Urinary bladder (tissue), 4 donors: Measurements from ENCODE around the gene SPATS2L. TPM values are rescaled to one million over a fixed set of nuclear protein-coding genes. Genes with fewer than 3 reads are reported as not detected.

Experiments used
- DNase-seq: peaks from one replicate; pipeline ENCODE4 v3.0.0-alpha.2; 2015; ENCODE audit errors: extremely low spot score
- H3K27ac ChIP-seq: one replicate; pipeline ENCODE4 v1.5.1; 2013; ENCODE audit warnings: low read depth, mild to moderate bottlenecking, moderate library complexity
- H3K36me3 ChIP-seq: one replicate; pipeline ENCODE4 v1.6.1; 2013; ENCODE audit warnings: mild to moderate bottlenecking, moderate library complexity; ENCODE audit not compliant: insufficient read depth
- H3K4me1 ChIP-seq: one replicate; pipeline ENCODE4 v1.6.1; 2013; ENCODE audit warnings: mild to moderate bottlenecking, moderate library complexity; ENCODE audit not compliant: insufficient read depth
- H3K4me3 ChIP-seq: one replicate; pipeline ENCODE4 v1.5.1; 2013; ENCODE audit warnings: low read depth, low read length
- WGBS: extraction: QIAGEN DNeasy Blood & Tissue Kit; methylation state at CpG from one replicate; pipeline ENCODE4 v1.1.7; 2013; 5-methylcytosine and 5-hydroxymethylcytosine counted together
- polyA plus RNA-seq: library from polyadenylated mRNA; stranded (reverse); fragments of 200-250 nt; gene quantifications from one replicate; pipeline ENCODE4 v1.2.3, GENCODE V29; 2013
- total RNA-seq: library from RNA; depleted of rRNA; stranded (reverse); fragments of >200 nt; gene quantifications from one replicate; pipeline ENCODE4 v1.2.3, GENCODE V29; 2014
- donor health status: healthy with polysubstance abuse.
- donor health status: healthy.

The SPATS2L gene, protein sequence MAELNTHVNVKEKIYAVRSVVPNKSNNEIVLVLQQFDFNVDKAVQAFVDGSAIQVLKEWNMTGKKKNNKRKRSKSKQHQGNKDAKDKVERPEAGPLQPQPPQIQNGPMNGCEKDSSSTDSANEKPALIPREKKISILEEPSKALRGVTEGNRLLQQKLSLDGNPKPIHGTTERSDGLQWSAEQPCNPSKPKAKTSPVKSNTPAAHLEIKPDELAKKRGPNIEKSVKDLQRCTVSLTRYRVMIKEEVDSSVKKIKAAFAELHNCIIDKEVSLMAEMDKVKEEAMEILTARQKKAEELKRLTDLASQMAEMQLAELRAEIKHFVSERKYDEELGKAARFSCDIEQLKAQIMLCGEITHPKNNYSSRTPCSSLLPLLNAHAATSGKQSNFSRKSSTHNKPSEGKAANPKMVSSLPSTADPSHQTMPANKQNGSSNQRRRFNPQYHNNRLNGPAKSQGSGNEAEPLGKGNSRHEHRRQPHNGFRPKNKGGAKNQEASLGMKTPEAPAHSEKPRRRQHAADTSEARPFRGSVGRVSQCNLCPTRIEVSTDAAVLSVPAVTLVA
- total RNA-seq (128 TPM), polyA plus RNA-seq (57.7 TPM)

DNA sequence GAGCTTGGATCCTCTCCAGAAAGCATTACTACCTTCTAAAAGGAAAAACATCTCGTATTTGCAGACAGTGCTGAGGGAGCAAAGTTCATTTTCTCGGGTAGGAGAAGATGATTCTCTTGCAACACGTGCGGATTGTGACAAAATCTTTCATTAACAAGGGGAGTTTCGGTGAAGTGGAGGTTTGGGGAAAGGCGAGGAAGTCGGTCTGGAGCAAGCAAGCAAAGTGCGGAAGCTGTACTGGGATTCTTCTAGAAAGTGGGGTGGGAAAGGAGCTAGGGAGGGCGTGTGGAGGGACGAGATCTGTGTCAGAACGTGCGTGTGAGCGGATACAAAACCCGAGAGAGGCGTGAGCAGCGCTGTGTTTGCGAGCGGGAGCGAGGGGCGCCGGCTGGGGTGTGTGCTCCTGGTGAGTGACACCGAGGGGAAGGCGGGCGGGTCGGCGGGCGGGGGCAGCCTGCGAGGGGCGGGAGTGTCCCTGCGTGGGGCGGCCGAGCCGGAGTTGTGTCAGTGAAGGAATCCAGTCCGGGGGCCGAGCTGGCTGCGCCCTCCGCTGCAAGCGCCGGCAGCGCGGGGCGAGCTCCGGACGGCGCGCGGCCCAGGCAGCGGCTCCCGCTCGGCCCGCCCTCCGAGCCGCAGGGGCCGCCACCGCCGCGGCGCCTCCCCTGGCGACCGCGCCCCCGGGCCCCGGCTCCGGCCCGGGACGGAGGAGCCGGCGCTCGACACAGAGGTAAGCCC, at the start of gene SPATS2L:
Gene SPATS2L, plus strand, starts transcription at position 498 of the 735 bp plus-strand sequence. CDS start 82,552 bp downstream, outside the sequence.
- H3K36me3 ChIP-seq, result no peaks in the 10 kb centered on the region
- peak; percentile 73 for DNase-seq
- peak within 1 kb of the TSS; percentile 99 for H3K4me3 ChIP-seq
- WGBS, result under 1% methylated on average over 69 of the region's 69 CpGs
- no peaks in the 10 kb centered on the region for H3K4me1 ChIP-seq
- peak within 1 kb of the TSS; percentile 99 for H3K27ac ChIP-seq

DNA sequence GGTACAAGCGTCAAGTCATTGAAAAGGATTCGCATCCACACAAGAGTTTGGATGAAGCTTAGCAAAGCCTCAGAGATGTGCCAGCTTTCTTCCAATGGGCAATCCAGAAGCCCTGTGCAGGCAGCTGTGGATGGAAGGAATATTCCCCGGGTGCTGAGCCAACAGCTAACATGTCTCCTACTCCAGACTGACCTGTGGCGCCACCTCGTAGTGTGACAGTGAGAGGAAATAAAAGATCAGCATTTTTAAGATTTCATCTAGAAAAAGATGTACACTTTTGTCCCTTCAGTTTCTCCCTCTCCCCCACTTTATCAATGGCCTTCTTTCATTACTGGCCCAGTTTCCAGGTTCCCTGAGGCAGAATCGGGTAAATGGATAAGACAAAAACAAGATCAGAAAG, 48.9 kb upstream of the SPATS2L start:
- no peak overlapping the region for H3K27ac ChIP-seq
- H3K4me3 ChIP-seq, result no peak overlapping the region
- H3K36me3 ChIP-seq, result no peaks in the 10 kb centered on the region
- no peaks in the 10 kb centered on the region for H3K4me1 ChIP-seq
- DNase-seq, result no peak
- WGBS, result 90% methylated on average over 6 of the region's 6 CpGs

DNA sequence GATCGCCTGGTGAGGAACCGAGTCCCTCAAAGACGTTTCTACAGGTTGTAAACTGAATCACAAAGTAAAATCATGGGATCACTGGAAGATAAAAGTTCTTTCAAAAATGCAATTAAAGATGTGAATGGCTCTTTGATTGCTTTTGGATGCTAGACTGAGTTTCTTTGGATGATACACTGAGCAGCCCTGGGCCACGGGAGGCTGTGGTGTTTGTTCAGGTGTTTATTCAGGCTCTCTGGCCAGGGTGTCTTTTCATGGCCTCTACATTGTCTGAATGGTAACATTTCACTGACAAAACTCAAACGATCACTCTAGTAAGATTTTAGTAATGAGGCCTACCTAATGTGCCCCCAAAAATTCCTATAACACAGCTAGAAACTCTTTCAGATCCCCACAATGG, 48.4 kb upstream of the SPATS2L start:
- 88% methylated on average over 5 of the region's 5 CpGs for WGBS
- Histone ChIP-seq H3K36me3 (no peaks in the 10 kb centered on the region), H3K4me1 (no peaks in the 10 kb centered on the region), H3K27ac (no peak overlapping the region), H3K4me3 (no peak overlapping the region)
- no peak for DNase-seq

DNA sequence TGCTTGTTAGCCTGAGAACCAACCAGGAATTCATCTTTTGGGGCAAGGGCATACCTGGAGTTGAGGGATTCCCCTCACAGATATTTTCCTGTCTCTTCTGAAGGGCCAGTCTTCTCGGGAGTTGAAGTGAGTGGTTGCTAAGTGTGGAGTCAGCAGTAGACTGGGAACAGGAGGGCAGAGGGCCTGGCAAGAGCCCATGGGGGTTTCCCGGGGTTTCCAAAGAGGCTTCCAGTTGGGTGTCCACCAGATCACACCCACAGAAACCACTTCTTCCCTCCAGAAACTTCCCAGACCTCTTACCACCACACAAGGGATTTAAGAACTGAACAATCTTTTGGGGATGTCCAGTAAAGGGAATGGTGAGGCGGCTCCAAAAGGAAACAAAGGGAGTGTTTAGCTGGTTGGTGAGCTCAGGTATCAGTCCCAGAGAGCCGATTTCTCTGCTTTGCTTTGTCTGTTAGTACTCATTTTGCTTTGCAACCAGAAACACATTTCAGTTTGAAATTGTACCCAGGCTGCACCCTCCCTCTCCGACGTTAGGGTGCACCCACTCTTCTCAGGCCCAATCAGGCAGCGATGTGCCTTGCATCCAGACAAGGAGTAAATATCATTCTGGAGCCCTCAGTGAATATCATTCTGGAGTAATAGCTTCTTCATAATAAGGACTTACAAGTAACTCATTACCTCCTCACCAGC, 47.5 kb upstream of the SPATS2L start:
- no peak overlapping the region for H3K4me3 ChIP-seq
- H3K27ac ChIP-seq, result no peak overlapping the region
- no peaks in the 10 kb centered on the region for H3K4me1 ChIP-seq
- no peaks in the 10 kb centered on the region for H3K36me3 ChIP-seq
- no peak for DNase-seq
- 77% methylated on average over 7 of the region's 7 CpGs for WGBS

DNA sequence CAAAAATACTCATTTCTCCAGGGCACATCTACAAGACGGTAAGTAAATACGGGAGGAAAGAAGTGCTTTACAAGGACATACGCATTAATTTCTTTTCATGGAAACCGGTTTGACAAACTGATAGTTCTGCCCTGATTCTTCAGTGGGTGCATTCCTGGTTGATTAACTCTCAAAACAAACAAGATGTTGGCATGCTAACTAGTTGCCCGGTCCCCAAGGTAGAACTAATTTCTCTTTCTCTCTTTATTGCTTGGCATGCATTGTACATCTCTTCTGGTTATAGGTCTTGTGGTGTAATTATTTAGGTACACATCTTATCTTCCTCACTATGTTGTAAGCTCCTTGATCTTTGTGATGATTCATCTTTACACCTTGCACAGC, 46.9 kb upstream of the SPATS2L start:
- H3K4me3 ChIP-seq, result no peak overlapping the region
- H3K36me3 ChIP-seq, result no peaks in the 10 kb centered on the region
- DNase-seq, result peak; percentile 40
- 83% methylated on average over 5 of the region's 5 CpGs for WGBS
- H3K27ac ChIP-seq, result no peak overlapping the region
- no peaks in the 10 kb centered on the region for H3K4me1 ChIP-seq

DNA sequence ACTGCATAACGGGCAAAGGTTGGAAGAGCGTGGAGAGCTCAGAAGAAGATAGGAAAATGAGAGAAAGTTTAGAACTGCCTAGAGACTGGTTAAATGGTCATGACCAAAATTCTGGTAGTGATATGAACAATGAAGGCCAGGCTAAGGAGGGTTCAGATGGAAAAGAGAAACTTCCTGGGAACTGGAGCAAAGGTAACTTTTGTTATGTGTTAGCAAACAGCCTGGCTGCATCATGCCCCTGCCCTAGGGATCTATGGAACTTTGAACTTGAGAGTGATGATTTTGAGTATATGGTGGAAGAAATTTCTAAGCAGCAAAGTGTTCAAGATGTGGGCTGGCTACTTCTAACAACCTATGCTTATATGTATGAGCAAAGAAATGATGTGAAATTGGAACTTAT, 44.4 kb upstream of the SPATS2L start:
- H3K27ac ChIP-seq, result no peak overlapping the region
- H3K36me3 ChIP-seq, result no peaks in the 10 kb centered on the region
- 98% methylated on average over 2 of the region's 2 CpGs for WGBS

DNA sequence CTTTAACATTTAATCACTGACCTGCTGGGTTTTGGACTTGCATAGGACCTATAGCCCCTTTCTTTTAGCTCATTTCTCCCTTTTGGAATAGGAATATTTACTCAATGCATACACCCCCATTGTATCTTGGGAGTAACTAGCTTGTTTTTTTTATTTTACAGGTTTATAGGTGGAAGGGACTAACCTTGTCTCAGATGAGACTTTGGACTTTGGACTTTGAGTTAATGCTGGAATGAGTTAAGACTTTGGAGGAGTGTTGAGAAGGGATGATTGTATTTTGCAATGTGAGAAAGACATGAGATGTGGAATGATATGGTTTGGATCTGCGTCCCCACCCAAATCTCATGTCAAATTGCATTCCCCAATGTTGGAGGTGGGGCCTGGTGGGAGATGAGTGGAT, 43.2 kb upstream of the SPATS2L start:
- no peak for DNase-seq
- Histone ChIP-seq H3K4me1 (no peaks in the 10 kb centered on the region), H3K4me3 (no peak overlapping the region), H3K36me3 (no peaks in the 10 kb centered on the region), H3K27ac (no peak overlapping the region)
- 88% methylated on average over 1 of the region's 1 CpG for WGBS

More for the DNA sequence above, 44.4 kb upstream of the SPATS2L start:
- Histone ChIP-seq H3K4me3 (no peak overlapping the region), H3K4me1 (no peaks in the 10 kb centered on the region)
- no peak for DNase-seq

DNA sequence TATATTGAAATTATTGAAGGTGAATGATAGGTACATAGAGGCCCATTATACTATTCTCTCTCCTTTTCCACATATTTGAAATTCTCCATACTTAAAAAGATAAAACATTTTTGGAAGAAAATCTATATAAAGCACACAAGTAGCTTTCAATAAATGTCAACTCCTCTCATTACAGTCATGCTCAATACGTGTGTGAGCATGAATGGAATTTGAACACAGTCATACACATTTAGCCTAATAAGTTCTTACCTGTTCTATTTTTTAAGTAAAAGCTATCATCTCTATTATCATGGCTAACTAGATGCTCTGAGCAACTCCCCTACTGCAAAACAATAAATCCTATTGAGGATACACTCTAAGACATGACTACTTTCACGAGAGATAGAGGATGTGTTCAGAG, 41.9 kb upstream of the SPATS2L start:
- Histone ChIP-seq H3K27ac (no peak overlapping the region), H3K4me3 (no peak overlapping the region), H3K36me3 (no peaks in the 10 kb centered on the region), H3K4me1 (no peaks in the 10 kb centered on the region)
- DNase-seq, result no peak
- 55% methylated on average over 2 of the region's 2 CpGs for WGBS

DNA sequence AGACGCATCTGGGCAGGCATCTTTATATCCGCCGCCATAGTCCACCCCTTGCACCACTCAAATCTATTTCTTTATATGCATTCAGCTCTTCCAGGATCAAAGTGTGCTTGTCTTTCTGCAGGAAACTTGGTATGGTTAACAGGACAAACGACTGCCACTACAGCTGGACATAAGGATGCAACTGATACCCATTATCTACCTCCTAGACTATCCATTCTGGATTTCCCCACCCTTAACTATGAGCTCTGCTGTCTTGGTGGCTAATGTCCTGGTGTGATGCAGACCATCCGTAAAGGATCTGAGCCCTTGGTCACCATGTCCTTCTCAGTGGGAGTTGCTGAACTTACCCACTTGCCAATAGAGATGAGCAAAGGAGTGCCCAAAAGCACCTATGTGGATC, 40.1 kb upstream of the SPATS2L start:
- DNase-seq, result no peak
- no peak overlapping the region for H3K27ac ChIP-seq
- H3K4me3 ChIP-seq, result no peak overlapping the region
- H3K4me1 ChIP-seq, result no peaks in the 10 kb centered on the region
- H3K36me3 ChIP-seq, result no peaks in the 10 kb centered on the region
- WGBS, result 88% methylated on average over 5 of the region's 5 CpGs

DNA sequence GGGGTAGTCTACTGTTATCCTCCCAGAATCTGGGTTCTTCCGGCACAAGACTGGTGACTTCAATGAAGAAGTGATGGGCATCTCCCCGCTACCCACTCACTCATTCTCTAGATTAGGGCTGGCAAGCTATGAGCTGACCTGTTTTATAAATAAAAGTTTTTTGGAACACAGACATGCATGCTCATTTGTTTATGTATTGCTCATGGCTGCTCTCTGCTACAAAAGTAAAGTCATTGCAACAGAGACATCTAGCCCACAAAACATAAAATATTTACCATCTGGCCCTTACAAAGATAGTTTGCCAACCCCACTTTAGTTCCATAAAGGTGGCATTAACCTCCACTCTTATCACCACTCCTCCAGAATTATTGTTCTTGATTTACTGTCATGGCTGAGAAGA, 39.1 kb upstream of the SPATS2L start:
- H3K27ac ChIP-seq, result no peak overlapping the region
- H3K4me3 ChIP-seq, result no peak overlapping the region
- H3K4me1 ChIP-seq, result no peaks in the 10 kb centered on the region
- WGBS, result 96% methylated on average over 2 of the region's 2 CpGs
- no peaks in the 10 kb centered on the region for H3K36me3 ChIP-seq
- no peak for DNase-seq

DNA sequence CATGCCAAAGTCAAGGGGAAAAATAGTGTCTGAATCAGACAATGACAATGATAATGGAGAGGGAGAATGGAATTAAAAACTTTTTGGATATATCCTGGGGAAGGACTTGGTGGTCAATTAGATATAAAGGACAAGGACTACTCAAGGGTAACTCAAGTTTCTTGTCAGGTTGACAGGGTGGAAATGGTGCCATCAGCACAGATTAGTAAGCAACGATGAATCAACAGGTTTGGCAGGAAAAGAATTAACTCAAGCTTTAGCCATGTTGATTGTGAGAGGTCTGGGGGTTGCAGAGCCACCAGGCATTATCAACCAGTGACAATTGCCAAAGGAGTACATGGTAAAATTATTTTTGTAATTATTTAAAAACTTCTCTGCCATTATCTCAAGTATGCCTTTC, 35.8 kb upstream of the SPATS2L start:
- no peak for DNase-seq
- Histone ChIP-seq H3K27ac (no peak overlapping the region), H3K36me3 (no peaks in the 10 kb centered on the region), H3K4me1 (no peaks in the 10 kb centered on the region), H3K4me3 (no peak overlapping the region)
- 34% methylated on average over 1 of the region's 1 CpG for WGBS

DNA sequence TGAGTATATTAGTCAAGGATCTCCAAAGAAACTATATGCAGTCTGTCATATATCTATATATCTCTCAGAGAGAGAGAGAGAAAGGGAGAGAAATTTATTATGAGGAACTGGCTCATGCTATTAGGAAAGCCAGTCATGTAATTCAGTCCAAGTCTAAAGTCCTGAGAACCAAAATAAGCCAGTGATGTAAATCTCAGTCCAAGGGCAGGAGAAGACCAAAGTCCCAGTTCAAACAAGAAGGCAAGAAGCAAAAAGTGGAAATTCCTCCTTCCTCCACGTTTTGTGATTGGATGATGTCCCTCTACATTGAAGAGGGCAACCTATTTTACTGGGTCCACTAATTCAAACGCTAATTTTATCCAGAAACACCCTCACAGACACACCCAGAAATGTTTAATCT, 34.2 kb upstream of the SPATS2L start:
- 82% methylated on average over 2 of the region's 2 CpGs for WGBS
- H3K36me3 ChIP-seq, result no peaks in the 10 kb centered on the region
- H3K27ac ChIP-seq, result no peak overlapping the region
- no peak overlapping the region for H3K4me3 ChIP-seq
- no peak for DNase-seq
- no peaks in the 10 kb centered on the region for H3K4me1 ChIP-seq

DNA sequence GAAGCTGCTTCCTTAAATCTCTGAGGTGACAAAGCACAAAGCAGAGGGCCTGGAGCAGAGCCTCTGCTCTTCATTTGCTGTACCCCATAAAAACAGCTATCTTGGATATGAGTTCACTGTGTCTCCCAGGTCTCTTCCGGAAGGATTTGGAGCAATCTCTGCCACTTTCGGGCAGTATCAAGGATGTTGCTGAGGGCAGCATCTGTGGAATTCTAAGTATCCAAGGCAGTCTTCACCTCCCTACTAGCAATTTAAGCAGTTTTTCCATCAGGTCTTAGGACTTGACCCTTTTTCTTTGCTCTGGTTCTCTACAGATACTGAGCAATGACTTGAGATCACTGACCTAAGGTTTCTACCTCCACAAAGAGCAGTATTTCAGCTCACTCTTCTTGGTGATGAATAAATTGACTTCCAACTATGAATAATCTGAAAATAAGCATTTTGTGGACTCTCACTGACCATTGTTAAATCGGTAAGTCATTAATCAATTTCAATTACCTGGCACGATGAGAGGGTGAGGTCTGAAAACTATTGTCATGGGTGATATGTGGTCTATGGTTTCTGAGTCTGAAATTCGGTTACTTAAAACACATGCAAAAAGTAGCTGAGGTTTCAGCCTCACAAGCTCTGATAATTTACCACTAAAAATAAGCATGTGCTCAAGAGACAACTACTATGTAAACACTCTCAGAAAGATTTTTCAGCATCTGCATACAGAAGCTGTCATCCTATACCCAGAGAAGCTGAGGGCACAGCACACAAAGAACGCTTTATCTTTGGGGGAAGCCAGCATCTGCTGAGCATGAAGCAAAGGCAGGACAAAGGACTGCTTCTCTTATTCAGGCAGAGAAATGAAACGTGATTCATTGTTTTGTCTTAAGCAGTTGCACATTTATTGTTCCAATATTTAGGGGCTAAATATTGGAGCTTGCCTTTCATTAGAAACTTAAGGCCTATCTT, 32.1 kb upstream of the SPATS2L start:
- no peak overlapping the region for H3K4me3 ChIP-seq
- no peaks in the 10 kb centered on the region for H3K36me3 ChIP-seq
- no peak for DNase-seq
- no peaks in the 10 kb centered on the region for H3K4me1 ChIP-seq
- 68% methylated on average over 7 of the region's 7 CpGs for WGBS
- H3K27ac ChIP-seq, result no peak overlapping the region
